Measurements from ENCODE around the gene KLHL25. TPM values are rescaled to one million over a fixed set of nuclear protein-coding genes. Genes with fewer than 3 reads are reported as not detected.
A peak's percentile ranks its signal among the peaks of the same experiment; 100 is the strongest.
"Not testable (repeated sequence)": the region's sequence is repeated elsewhere in the genome, so short reads cannot be mapped to it uniquely, and the experiment has no call there.

KLHL25 gene
- polyA plus RNA-seq, 1 donor, result 5.6 TPM

- no peaks in the 10 kb centered on the region for H3K9me3 ChIP-seq (ENCODE audit: control insufficient read depth, low read depth, low read length)
- no CpG with 5 or more reads among the region's 15 CpGs for WGBS (ENCODE audit: insufficient coverage, low lambda C conversion rate)
- peaks cover 3% of the 10 kb centered on the region for H3K4me1 ChIP-seq (ENCODE audit: control insufficient read depth, insufficient read depth, low read length)
- H3K27ac ChIP-seq (ENCODE audit: low read length), result no peak overlapping the region
- DNase-seq, result peak; percentile 68 to 81
- no peaks in the 10 kb centered on the region for H3K36me3 ChIP-seq (ENCODE audit: control insufficient read depth, insufficient read depth, low read length)
- no peak overlapping the region for H3K4me3 ChIP-seq (ENCODE audit: low read length)
- H3K27me3 ChIP-seq (ENCODE audit: control insufficient read depth, insufficient read depth, low read length), result no peaks in the 10 kb centered on the region
These were observed 36.8 kb upstream of the KLHL25 start for GRCh38 chr15:85831415-85832113.

GRCh38 chr15:85829754-85830153 is 35.0 kb upstream of the KLHL25 start:
- not testable (repeated sequence) for H3K36me3 ChIP-seq (ENCODE audit: control insufficient read depth, insufficient read depth, low read length); DNase-seq; H3K27me3 ChIP-seq (ENCODE audit: control insufficient read depth, insufficient read depth, low read length); H3K9me3 ChIP-seq (ENCODE audit: control insufficient read depth, low read depth, low read length); H3K4me1 ChIP-seq (ENCODE audit: control insufficient read depth, insufficient read depth, low read length); H3K27ac ChIP-seq (ENCODE audit: low read length); H3K4me3 ChIP-seq (ENCODE audit: low read length)
- WGBS (ENCODE audit: insufficient coverage, low lambda C conversion rate), result no CpG with 5 or more reads among the region's 4 CpGs

- DNase-seq, result no peak
- no peak overlapping the region for H3K27ac ChIP-seq (ENCODE audit: low read length)
- no CpG with 5 or more reads among the region's 4 CpGs for whole genome bisulfite sequencing (ENCODE audit: insufficient coverage, low lambda C conversion rate)
These were observed 34.1 kb upstream of the KLHL25 start for GRCh38 chr15:85828874-85829273.

GRCh38 chr15:85828126-85828525 is 33.4 kb upstream of the KLHL25 start:
- no peaks in the 10 kb centered on the region for H3K36me3 ChIP-seq (ENCODE audit: control insufficient read depth, insufficient read depth, low read length)
- H3K27me3 ChIP-seq (ENCODE audit: control insufficient read depth, insufficient read depth, low read length), result no peaks in the 10 kb centered on the region
- no CpG with 5 or more reads among the region's 1 CpG for WGBS (ENCODE audit: insufficient coverage, low lambda C conversion rate)
- no peak overlapping the region for H3K27ac ChIP-seq (ENCODE audit: low read length)
- DNase-seq, result no peak
- no peak overlapping the region for H3K4me3 ChIP-seq (ENCODE audit: low read length)
- H3K9me3 ChIP-seq (ENCODE audit: control insufficient read depth, low read depth, low read length), result no peaks in the 10 kb centered on the region
- peaks cover 8% of the 10 kb centered on the region for H3K4me1 ChIP-seq (ENCODE audit: control insufficient read depth, insufficient read depth, low read length)

More at GRCh38 chr15:85828874-85829273, 34.1 kb upstream of the KLHL25 start:
- Histone ChIP-seq H3K9me3 (ENCODE audit: control insufficient read depth, low read depth, low read length) (no peaks in the 10 kb centered on the region), H3K4me3 (ENCODE audit: low read length) (no peak overlapping the region), H3K36me3 (ENCODE audit: control insufficient read depth, insufficient read depth, low read length) (no peaks in the 10 kb centered on the region), H3K4me1 (ENCODE audit: control insufficient read depth, insufficient read depth, low read length) (peaks cover 8% of the 10 kb centered on the region), H3K27me3 (ENCODE audit: control insufficient read depth, insufficient read depth, low read length) (no peaks in the 10 kb centered on the region)

GRCh38 chr15:85826756-85827515 is 32.2 kb upstream of the KLHL25 start:
- H3K27me3 ChIP-seq (ENCODE audit: control insufficient read depth, insufficient read depth, low read length), result no peaks in the 10 kb centered on the region
- H3K4me3 ChIP-seq (ENCODE audit: low read length), result no peak overlapping the region
- no peaks in the 10 kb centered on the region for H3K36me3 ChIP-seq (ENCODE audit: control insufficient read depth, insufficient read depth, low read length)
- H3K4me1 ChIP-seq (ENCODE audit: control insufficient read depth, insufficient read depth, low read length), result peaks cover 8% of the 10 kb centered on the region
- DNase-seq, result no peak
- 24% methylated on average over 3 of the region's 7 CpGs for WGBS (ENCODE audit: insufficient coverage, low lambda C conversion rate)
- H3K9me3 ChIP-seq (ENCODE audit: control insufficient read depth, low read depth, low read length), result no peaks in the 10 kb centered on the region
- no peak overlapping the region for H3K27ac ChIP-seq (ENCODE audit: low read length)

- Histone ChIP-seq H3K9me3 (ENCODE audit: control insufficient read depth, low read depth, low read length) (no peaks in the 10 kb centered on the region), H3K27me3 (ENCODE audit: control insufficient read depth, insufficient read depth, low read length) (no peaks in the 10 kb centered on the region), H3K27ac (ENCODE audit: low read length) (no peak overlapping the region), H3K4me3 (ENCODE audit: low read length) (no peak overlapping the region), H3K4me1 (ENCODE audit: control insufficient read depth, insufficient read depth, low read length) (peaks cover 8% of the 10 kb centered on the region), H3K36me3 (ENCODE audit: control insufficient read depth, insufficient read depth, low read length) (no peaks in the 10 kb centered on the region)
- WGBS (ENCODE audit: insufficient coverage, low lambda C conversion rate), result no CpG with 5 or more reads among the region's 2 CpGs
- peak in 1 of 2 donors; percentile 36 for DNase-seq
These were observed 31.0 kb upstream of the KLHL25 start for GRCh38 chr15:85825719-85826118.

- H3K9me3 ChIP-seq (ENCODE audit: control insufficient read depth, low read depth, low read length), result no peaks in the 10 kb centered on the region
- H3K27me3 ChIP-seq (ENCODE audit: control insufficient read depth, insufficient read depth, low read length), result no peaks in the 10 kb centered on the region
- peak; percentile 66 to 85 for DNase-seq
- WGBS (ENCODE audit: insufficient coverage, low lambda C conversion rate), result no CpG with 5 or more reads among the region's 4 CpGs
- no peaks in the 10 kb centered on the region for H3K36me3 ChIP-seq (ENCODE audit: control insufficient read depth, insufficient read depth, low read length)
- no peak overlapping the region for H3K4me3 ChIP-seq (ENCODE audit: low read length)
- H3K27ac ChIP-seq (ENCODE audit: low read length), result peak overlapping the region; percentile 14
- peaks cover 8% of the 10 kb centered on the region for H3K4me1 ChIP-seq (ENCODE audit: control insufficient read depth, insufficient read depth, low read length)
These were observed 30.4 kb upstream of the KLHL25 start for GRCh38 chr15:85825118-85825517.

- no peak overlapping the region for H3K27ac ChIP-seq (ENCODE audit: low read length)
- WGBS (ENCODE audit: insufficient coverage, low lambda C conversion rate), result 90% methylated on average over 2 of the region's 6 CpGs
- no peaks in the 10 kb centered on the region for H3K27me3 ChIP-seq (ENCODE audit: control insufficient read depth, insufficient read depth, low read length)
- no peak overlapping the region for H3K4me3 ChIP-seq (ENCODE audit: low read length)
- no peaks in the 10 kb centered on the region for H3K9me3 ChIP-seq (ENCODE audit: control insufficient read depth, low read depth, low read length)
- DNase-seq, result no peak
- peaks cover 8% of the 10 kb centered on the region for H3K4me1 ChIP-seq (ENCODE audit: control insufficient read depth, insufficient read depth, low read length)
- H3K36me3 ChIP-seq (ENCODE audit: control insufficient read depth, insufficient read depth, low read length), result no peaks in the 10 kb centered on the region
These were observed 26.8 kb upstream of the KLHL25 start for GRCh38 chr15:85821545-85821944.

- Histone ChIP-seq H3K27ac (ENCODE audit: low read length) (no peak overlapping the region), H3K36me3 (ENCODE audit: control insufficient read depth, insufficient read depth, low read length) (no peaks in the 10 kb centered on the region), H3K9me3 (ENCODE audit: control insufficient read depth, low read depth, low read length) (no peaks in the 10 kb centered on the region), H3K4me1 (ENCODE audit: control insufficient read depth, insufficient read depth, low read length) (peaks cover 3% of the 10 kb centered on the region), H3K27me3 (ENCODE audit: control insufficient read depth, insufficient read depth, low read length) (no peaks in the 10 kb centered on the region), H3K4me3 (ENCODE audit: low read length) (no peak overlapping the region)
- no peak for DNase-seq
- WGBS (ENCODE audit: insufficient coverage, low lambda C conversion rate), result 80% methylated on average over 1 of the region's 5 CpGs
These were observed 25.2 kb upstream of the KLHL25 start for GRCh38 chr15:85819938-85820337.

GRCh38 chr15:85813234-85813633 is 18.5 kb upstream of the KLHL25 start:
- Histone ChIP-seq H3K9me3 (ENCODE audit: control insufficient read depth, low read depth, low read length) (no peaks in the 10 kb centered on the region), H3K4me1 (ENCODE audit: control insufficient read depth, insufficient read depth, low read length) (no peaks in the 10 kb centered on the region), H3K4me3 (ENCODE audit: low read length) (no peak overlapping the region), H3K27me3 (ENCODE audit: control insufficient read depth, insufficient read depth, low read length) (no peaks in the 10 kb centered on the region), H3K27ac (ENCODE audit: low read length) (no peak overlapping the region), H3K36me3 (ENCODE audit: control insufficient read depth, insufficient read depth, low read length) (no peaks in the 10 kb centered on the region)
- no peak for DNase-seq

Data from large intestine (tissue), 3 donors.